Kidney tubule cell (primary cell): ENCODE measurements around the gene RNU6-9.
"Not testable (repeated sequence)": the region's sequence is repeated elsewhere in the genome, so short reads cannot be mapped to it uniquely, and the experiment has no call there.

Source experiments
- DNase-seq: peaks from one replicate; pipeline ENCODE4 v3.0.0-alpha.2; 2018; ENCODE audit warnings: low spot score

RNU6-9 gene

GRCh38 chr19:892894-893689 lies at the start of gene RNU6-9, which contains the start of gene MED16:
Gene RNU6-9 (plus strand): TSS chr19:893484.
Gene MED16 (minus strand): TSS chr19:893187. CDS start chr19:891131, 2,056 bp downstream.
- DNase-seq, result peak; percentile 94

DNA sequence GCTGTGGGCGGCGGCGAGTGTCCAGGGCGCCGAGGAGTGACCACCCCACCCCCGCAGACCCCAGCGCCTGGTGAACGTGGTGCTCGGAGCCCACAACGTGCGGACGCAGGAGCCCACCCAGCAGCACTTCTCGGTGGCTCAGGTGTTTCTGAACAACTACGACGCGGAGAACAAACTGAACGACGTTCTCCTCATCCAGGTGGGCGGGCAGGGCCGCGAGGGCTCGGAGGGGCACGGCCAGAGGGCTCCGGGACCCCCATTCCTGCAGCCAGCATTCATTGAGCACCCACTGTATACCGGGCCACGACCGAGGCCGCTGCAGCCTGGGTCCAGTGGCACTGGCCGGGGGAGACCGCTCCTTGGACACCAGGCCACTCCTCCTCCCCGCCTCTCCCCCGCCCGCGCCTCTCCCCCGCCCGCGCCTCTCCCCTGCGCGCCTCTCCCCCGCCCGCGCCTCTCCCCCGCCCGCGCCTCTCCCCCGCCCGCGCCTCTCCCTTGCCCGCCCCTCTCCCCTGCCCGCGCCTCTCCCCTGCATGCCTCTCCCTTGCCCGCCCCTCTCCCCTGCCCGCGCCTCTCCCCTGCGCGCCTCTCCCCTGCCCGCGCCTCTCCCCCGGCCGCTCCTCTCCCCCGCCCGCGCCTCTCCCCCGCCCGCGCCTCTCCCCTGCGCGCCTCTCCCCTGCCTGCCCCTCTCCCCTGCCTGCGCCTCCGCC lies 49.3 kb upstream of the RNU6-9 start:
- no peak for DNase-seq

DNA sequence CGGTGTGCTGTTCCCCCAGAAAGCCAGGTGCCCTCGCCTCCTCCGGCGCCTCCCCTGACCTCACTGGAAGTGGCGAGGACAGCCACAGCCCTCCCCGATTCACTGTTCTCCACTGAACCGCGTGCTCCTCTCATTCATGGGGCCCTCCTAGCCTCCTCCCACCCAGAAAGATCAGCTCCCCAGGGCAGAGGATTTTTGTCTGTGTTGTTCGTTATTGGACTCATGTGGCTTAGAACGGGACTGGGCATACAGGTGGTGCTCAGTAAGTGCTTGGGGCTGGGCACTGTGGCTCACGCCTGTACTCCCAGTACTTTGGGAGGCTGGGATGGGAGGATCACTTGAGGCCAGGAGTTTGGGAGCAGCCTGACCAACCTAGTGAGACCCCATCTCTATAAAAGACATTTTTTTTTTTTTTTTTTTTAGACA lies 48.7 kb upstream of the RNU6-9 start:
- DNase-seq, result no peak

DNA sequence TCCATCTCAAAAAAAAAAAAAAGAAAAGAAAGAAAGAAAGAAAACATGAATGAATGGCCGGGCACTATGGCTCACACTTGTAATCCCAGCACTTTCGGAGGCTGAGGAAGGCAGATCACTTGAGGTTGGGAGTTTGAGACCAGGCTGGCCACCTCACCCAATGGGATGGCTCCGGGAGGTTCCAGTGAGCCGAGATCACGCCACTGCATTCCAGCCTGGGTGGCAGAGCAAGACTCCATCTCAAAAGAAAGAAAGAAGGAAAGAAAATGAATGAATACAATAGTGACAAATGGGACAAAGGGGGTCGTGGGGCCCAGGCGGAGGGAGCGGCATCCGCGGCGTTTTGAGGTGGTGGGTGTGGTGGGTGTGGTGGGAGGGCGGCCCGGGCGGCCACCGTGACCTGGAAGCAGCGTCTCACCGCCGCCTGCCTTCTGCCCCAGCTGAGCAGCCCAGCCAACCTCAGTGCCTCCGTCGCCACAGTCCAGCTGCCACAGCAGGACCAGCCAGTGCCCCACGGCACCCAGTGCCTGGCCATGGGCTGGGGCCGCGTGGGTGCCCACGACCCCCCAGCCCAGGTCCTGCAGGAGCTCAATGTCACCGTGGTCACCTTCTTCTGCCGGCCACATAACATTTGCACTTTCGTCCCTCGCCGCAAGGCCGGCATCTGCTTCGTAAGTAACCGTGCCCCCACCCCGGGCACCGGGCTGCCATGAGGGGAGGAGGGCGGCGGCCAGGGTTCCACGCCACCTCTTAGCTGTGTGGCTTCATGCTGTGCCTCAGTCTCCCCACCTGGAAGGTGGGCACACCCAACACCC lies 47.4 kb upstream of the RNU6-9 start:
- no peak for DNase-seq

DNA sequence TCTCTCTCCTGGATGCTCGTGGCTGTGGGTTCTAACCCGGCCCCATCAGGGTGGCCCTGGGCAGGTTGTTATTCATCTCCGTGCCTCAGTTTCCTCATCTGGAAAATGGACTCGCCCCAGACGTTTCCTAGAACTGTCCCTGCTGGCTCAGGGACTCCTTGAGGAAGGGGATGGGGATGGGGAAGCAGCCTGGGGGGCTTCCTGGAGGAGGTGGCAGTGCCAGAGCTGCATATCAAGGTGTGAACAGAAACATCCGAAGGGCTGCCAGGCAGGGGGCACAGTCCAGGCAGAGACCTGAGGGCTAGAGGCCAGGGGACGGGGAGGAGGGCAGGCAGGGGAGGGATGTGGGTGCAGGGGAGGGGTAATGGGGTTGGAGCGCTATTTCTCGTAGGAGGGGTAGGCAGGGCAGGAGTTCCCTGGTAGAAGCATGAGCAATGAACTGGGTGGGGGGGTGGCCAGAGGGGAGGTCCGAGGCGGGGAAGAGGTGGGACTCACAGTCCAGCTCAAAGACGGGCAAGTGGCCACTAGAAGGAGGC lies 44.8 kb upstream of the RNU6-9 start:
- no peak for DNase-seq

GRCh38 chr19:849195-849594 lies 44.1 kb upstream of the RNU6-9 start:
- not testable (repeated sequence) for DNase-seq

GRCh38 chr19:850221-850978 lies 42.9 kb upstream of the RNU6-9 start:
- peak; percentile 21 for DNase-seq

- DNase-seq, result no peak
Measured at GRCh38 chr19:850979-851335, 42.3 kb upstream of the RNU6-9 start.

DNA sequence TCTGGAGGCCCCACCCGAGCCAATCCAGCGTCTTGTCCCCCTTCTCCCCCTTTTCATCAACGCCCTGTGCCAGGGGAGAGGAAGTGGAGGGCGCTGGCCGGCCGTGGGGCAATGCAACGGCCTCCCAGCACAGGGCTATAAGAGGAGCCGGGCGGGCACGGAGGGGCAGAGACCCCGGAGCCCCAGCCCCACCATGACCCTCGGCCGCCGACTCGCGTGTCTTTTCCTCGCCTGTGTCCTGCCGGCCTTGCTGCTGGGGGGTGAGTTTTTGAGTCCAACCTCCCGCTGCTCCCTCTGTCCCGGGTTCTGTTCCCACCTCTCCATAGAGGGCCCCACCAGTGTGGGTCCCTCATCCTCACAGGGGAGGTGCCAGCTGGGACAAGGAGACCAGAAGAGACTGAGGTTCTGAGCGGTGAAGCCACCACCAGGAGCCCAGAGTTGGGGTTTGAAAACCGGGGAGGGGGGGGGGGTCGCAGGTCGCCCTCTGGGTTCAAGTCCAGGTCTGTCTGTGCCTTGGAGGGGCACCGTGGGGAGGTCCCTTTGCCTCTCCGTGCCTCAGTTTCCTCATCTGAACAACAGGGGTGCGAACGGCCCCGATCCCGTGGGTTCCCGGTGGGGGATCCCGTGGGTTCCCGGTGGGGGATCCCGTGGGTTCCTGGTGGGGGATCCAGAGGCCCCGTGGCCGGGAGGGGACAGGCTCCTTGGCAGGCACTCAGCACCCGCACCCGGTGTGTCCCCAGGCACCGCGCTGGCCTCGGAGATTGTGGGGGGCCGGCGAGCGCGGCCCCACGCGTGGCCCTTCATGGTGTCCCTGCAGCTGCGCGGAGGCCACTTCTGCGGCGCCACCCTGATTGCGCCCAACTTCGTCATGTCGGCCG lies 40.9 kb upstream of the RNU6-9 start, which contains the start of gene ELANE:
TSS of gene ELANE (plus strand) at position 168 of the 878 bp plus-strand sequence. CDS start at position 194, 26 bp downstream.
- no peak for DNase-seq

- no peak for DNase-seq
Measured at GRCh38 chr19:853014-853585, 40.2 kb upstream of the RNU6-9 start.

- not testable (repeated sequence) for DNase-seq
Measured at GRCh38 chr19:853614-854220, 39.6 kb upstream of the RNU6-9 start.

GRCh38 chr19:854549-854948 lies 38.7 kb upstream of the RNU6-9 start:
- DNase-seq, result no peak

- DNase-seq, result no peak
Measured at GRCh38 chr19:855142-855541, 38.1 kb upstream of the RNU6-9 start.

- no peak for DNase-seq
Measured at GRCh38 chr19:855566-856120, 37.6 kb upstream of the RNU6-9 start.

GRCh38 chr19:858284-858683 lies 35.0 kb upstream of the RNU6-9 start:
- no peak for DNase-seq

DNA sequence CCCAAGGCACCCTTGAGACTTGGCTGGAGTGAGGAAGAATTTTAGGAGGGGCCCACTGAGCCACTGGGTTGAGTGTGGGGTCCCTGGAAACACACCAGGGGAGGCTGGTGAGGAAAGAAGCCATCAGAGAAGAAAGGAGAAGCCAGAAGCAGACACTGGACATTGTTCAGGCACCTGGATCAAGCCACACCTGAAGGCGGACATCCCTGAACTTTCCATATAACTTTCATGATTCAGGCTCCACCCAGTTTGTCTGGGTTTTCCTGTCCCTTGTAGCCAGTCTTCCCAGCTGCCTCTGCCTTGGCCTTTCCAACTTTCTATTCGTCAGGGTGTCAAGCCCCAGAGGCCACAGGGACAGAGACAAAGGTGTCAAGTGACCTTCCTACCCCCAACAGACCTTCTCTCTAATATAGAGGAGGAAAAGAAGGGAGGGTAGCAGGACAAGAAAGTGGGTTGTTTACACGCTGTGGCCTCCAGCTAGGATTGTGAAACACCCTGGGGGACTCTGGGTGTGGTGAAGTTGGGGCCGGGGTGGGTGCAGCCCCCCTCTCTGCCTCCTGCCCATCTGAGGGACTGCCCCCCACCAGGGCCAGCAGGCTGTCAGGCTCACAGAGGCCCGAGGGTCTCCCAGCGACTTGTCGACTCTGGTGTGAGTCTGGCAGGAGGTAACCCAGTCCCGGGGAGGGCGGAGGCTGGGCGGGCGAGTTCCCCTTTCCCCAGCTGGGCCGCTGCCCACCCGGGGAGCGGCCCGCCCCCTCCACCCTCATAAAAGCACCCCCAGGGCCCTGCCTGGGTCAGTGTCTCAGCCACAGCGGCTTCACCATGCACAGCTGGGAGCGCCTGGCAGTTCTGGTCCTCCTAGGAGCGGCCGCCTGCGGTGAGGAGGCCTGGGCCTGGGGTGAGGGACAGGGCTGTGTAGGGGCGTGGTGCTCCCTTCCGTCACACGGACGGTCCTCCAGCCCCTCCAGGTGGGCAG lies 34.1 kb upstream of the RNU6-9 start, which contains the start of gene CFD:
TSS of gene CFD (plus strand) at position 797 of the 976 bp plus-strand sequence. CDS start at position 823, 26 bp downstream.
- no peak for DNase-seq

DNA sequence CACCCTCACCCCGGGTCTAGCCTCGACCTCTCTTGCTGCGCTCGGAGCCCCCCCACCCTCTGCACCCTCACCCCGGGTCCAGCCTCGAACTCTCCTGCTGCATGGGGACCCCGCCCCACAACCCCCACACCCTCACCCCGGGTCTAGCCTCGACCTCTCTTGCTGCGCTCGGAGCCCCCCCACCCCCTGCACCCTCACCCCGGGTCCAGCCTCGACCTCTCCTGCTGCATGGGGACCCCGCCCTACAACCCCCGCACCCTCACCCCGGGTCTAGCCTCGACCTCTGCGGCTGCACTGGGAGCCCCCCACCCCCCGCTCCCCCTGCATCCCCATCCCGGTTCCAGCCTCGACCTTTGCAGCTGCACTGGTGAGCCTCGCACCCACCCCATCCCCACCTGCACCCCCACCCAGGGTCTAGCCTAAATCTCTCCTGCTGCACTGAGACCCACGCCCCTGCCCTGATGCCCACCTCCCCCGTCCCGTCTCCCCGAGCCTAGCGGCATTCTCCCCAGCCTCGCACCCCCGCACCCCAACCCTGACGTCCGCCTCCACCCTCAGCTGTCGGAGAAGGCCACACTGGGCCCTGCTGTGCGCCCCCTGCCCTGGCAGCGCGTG lies 32.0 kb upstream of the RNU6-9 start:
- no peak for DNase-seq
